VCaP (cell line): ENCODE results near the gene GTPBP4.
A peak's percentile ranks its signal among the peaks of the same experiment; 100 is the strongest.
"Not testable (repeated sequence)": the region's sequence is repeated elsewhere in the genome, so short reads cannot be mapped to it uniquely, and the experiment has no call there.

Experiments
- H3K27ac ChIP-seq: fragments of 450-650 bp; 2 replicates; pipeline ENCODE4 v1.5.1; 2017
- TF ChIP-seq, protein P1 (sequence below): fragments of 450-650 bp; conservative IDR thresholded peaks from 2 replicates; pipeline ENCODE4 v1.5.1; 2017; ENCODE audit warnings: mild to moderate bottlenecking, moderate library complexity

The GTPBP4 gene

DNA sequence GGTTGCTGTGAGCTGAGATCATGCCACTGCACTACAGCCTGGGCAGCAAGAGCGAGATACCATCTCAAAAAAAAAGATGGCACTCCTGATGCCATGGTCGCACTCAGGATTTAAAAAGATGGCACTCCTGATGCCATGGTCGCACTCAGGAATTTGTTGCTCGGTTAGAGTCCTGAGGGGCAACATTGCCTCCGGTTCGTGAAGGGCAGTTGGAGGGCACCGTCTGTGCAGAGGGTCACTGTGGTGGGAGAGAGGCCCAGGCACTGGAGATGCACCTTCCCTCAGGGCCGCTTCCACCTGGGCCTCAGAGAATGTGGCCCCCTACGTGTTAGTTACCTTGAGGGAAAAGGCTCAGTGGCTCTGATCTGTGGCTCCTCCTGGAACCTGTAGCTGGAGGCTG is 18.3 kb downstream of the GTPBP4 start:
- TF ChIP-seq, protein P1, sequence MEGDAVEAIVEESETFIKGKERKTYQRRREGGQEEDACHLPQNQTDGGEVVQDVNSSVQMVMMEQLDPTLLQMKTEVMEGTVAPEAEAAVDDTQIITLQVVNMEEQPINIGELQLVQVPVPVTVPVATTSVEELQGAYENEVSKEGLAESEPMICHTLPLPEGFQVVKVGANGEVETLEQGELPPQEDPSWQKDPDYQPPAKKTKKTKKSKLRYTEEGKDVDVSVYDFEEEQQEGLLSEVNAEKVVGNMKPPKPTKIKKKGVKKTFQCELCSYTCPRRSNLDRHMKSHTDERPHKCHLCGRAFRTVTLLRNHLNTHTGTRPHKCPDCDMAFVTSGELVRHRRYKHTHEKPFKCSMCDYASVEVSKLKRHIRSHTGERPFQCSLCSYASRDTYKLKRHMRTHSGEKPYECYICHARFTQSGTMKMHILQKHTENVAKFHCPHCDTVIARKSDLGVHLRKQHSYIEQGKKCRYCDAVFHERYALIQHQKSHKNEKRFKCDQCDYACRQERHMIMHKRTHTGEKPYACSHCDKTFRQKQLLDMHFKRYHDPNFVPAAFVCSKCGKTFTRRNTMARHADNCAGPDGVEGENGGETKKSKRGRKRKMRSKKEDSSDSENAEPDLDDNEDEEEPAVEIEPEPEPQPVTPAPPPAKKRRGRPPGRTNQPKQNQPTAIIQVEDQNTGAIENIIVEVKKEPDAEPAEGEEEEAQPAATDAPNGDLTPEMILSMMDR: no peak
- no peak overlapping the region for H3K27ac ChIP-seq

DNA sequence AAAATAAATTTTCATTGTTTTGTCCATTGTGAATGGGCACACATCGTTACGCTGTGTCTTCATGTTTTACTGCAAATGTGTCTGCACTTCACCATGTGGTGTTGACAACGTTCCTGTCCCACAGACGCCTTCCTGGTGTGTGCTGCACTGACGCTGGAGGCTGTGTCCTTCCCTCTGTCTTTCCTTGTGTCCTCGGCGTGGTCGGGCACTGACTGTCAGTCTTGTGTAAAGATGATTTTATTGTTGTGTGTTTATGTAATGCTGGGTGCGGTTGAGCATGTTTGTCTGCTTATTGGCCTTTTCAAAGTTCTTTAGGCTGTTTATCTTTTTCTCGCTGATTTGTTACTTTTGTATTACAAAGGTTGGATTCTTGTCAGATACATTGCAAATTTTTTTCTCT is 19.3 kb downstream of the GTPBP4 start:
- TF ChIP-seq, protein P1: no peak

DNA sequence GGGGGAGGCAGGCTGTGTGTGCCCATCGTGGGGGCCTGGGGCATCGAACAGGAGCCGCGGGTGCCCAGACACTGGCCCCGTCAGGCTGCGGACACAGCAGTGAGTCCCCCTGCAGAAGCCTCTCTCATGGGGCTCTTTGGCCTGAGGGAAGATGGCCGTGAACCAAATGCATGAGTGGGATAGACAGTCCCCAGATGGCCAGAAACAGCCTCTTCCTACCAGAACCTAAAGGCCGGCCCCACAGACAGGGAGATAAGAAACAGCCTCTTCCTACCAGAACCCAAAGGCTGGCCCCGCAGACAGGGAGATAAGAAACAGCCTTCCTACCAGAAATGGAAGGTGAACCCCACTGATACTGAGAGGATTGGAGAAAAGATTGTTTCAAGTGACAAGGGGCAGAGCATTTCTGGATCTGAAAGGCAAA is 20.8 kb downstream of the GTPBP4 start:
- TF ChIP-seq, protein P1: no peak
- no peak overlapping the region for H3K27ac ChIP-seq

More for the DNA sequence above, 19.3 kb downstream of the GTPBP4 start:
- H3K27ac ChIP-seq: peak overlapping the region; percentile 23; the same call in 1 of the 2 replicates

DNA sequence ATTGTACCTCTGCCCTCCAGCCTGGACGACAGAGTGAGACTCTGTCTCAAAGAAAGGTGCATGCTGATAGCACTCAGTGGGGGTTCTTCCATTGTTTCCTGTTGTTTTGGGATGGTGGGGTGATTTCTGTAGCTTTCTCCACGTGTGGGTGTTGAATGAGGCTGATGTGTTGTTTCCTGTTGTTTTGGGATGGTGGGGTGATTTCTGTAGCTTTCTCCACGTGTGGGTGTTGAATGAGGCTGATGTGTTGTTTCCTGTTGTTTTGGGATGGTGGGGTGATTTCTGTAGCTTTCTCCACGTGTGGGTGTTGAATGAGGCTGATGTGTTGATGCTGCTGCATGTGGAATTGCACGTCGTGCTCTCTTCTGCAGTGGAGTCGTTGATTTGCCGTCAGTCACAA is 21.7 kb downstream of the GTPBP4 start:
- H3K27ac ChIP-seq: not testable (repeated sequence)

DNA sequence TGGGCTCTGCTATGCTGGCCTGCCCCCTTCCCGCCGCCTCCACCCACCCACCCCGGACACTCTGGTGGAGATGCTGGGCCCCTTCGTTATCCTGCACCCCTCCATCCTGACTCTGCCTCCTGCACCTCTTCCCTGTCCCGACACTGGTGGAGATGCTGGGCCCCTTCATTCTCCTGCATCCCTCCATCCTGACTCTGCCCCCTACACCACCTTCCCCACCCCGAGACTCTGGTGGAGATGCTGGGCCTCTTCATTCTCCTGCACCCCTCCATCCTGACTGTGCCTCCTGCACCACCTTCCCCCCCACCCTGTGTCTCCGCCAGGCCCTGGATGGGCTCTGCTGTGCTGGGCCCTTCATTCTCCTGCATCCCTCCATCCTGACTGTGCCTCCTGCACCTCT is 22.5 kb downstream of the GTPBP4 start:
- H3K27ac ChIP-seq: no peak overlapping the region
- TF ChIP-seq, protein P1: no peak

DNA sequence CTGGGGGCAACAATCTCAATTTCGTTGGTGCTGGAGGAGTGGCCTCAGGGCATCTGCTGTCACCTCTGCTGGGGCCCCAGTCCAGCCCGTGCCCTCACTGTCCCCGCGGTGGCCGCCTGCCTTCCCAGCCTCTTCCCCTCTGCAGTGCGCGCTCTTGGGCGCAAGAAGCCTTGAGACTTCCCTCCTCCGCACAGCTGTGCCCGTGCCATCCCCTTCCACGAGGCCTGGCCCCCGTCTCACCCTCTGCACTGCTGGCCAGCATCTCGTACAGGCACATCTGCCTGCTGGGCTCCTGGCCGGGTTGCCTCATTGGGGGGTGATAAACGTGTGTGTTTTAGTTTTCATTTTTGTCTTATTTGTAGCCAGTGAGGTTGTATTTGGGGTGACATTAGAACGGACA is 23.5 kb downstream of the GTPBP4 start:
- H3K27ac ChIP-seq: no peak overlapping the region
- TF ChIP-seq, protein P1: no peak

DNA sequence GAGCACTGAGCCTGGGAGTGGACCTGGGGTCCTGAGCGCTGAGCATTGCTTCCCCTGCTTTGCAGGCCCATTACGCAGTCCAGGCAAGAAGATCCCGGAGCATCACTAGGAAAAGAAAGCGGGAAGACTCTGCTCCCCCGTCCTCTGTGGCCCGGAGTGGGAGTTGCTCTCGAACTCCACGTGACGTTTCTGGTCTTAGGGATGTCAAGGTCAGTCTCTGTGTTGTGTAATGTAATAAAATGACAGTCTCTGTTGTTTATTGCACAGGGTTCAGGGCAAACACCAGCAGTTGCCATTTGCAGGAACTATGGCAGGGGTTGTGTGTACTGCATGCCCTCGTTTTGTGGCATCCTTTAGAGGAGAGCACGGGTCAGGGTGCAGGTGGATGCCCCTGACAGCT is 27.5 kb downstream of the GTPBP4 start:
- TF ChIP-seq, protein P1: no peak
- H3K27ac ChIP-seq: no peak overlapping the region

DNA sequence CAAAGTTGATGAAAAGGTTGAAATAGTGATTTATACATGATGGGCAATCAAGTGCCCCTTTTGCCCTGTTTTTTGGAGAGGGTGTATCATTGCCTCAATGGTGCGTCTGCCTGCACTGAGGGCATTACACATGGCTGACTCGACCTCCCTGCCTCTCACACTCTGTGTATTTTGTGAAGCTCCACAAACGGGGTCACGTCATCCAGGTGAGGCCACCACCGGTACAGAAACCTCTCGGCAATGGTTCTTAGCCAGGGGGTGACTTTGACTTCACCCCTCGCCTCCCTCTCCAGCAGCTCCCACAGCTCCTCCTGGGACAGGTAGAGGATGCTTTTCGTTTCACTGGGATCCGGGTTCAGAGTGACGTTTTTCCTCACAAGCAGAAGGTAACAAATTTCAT is 31.1 kb downstream of the GTPBP4 start:
- no peak overlapping the region for H3K27ac ChIP-seq
- TF ChIP-seq, protein P1: no peak
